ENCODE results near the gene RAI14. TPM values are rescaled to one million over a fixed set of nuclear protein-coding genes. Genes with fewer than 3 reads are reported as not detected.

Gene RAI14
- total RNA-seq, 1 experiment from 2014 or later = 133 TPM

- POLR2A ChIA-PET (ENCODE audit: unreplicated experiment) = interaction anchor here (0.5 to 1.8 kb wide), 11 partner anchors 13 to 168 kb away, joined by 3 to 19 read pairs (median 4); no protein-coding TSS in a partner anchor
- Histone ChIP-seq H3K27ac (peak overlapping the region; percentile 87), H3K36me3 (ENCODE audit: low read depth) (peaks cover 24% of the 10 kb centered on the region), H3K9me2 (ENCODE audit: insufficient read depth) (no peaks in the 10 kb centered on the region), H3K27me3 (ENCODE audit: insufficient read depth, low read depth) (no peaks in the 10 kb centered on the region), H2AFZ (peak overlapping the region; percentile 91), H3F3A (ENCODE audit: insufficient read depth, low read depth) (peaks cover 40% of the 10 kb centered on the region; the same call in 1 of the 2 replicates), H3K4me2 (peak overlapping the region; percentile 94), H3K4me1 (replicated peaks; ENCODE audit: insufficient read depth) (peaks cover 39% of the 10 kb centered on the region), H3K4me3 (peak overlapping the region; percentile 82), H3K9me3 (ENCODE audit: insufficient read depth, low read depth) (no peaks in the 10 kb centered on the region; the same call in 1 of the 2 replicates), H3K79me2 (ENCODE audit: low read depth) (peaks cover 40% of the 10 kb centered on the region), H4K20me1 (ENCODE audit: insufficient read depth) (peaks cover 26% of the 10 kb centered on the region)
- DNase-seq = peak; percentile 73 to 74
- intact Hi-C loops (cut with micrococcal nuclease; ENCODE audit: unreplicated experiment) = loop anchor here (1.0 to 5.0 kb wide), 5 partner anchors 46 to 167 kb away; no protein-coding TSS in a partner anchor
- TF ChIP-seq EZH2 (IDR thresholded peaks at IDR 0.05; ENCODE audit: low read depth) = no peak
- TF ChIP-seq CTCF (conservative IDR thresholded peaks at IDR 0.05) = no peak
- TSS peak; percentile 96 for BruUV-seq (replicated peaks)
- CTCF ChIA-PET = interaction anchor here (0.5 to 1.8 kb wide), 4 partner anchors 132 to 243 kb away, joined by 3 to 7 read pairs (median 6); no protein-coding TSS in a partner anchor
Observed at GRCh38 chr5:34655354-34655991, 655 bp upstream of the RAI14 start.

- no peak for DNase-seq
- Histone ChIP-seq H4K20me1 (ENCODE audit: insufficient read depth) (peaks cover 36% of the 10 kb centered on the region), H3K4me3 (peak overlapping the region; percentile 82), H3K9me2 (ENCODE audit: insufficient read depth) (no peaks in the 10 kb centered on the region), H3F3A (ENCODE audit: insufficient read depth, low read depth) (peaks cover 48% of the 10 kb centered on the region; the same call in 1 of the 2 replicates), H3K27ac (peak overlapping the region; percentile 87), H3K79me2 (ENCODE audit: low read depth) (peaks cover 54% of the 10 kb centered on the region), H2AFZ (peak overlapping the region; percentile 82), H3K27me3 (ENCODE audit: insufficient read depth, low read depth) (no peaks in the 10 kb centered on the region), H3K36me3 (ENCODE audit: low read depth) (peaks cover 37% of the 10 kb centered on the region), H3K9me3 (ENCODE audit: insufficient read depth, low read depth) (no peaks in the 10 kb centered on the region; the same call in 1 of the 2 replicates), H3K4me1 (replicated peaks; ENCODE audit: insufficient read depth) (peaks cover 52% of the 10 kb centered on the region), H3K4me2 (peak overlapping the region; percentile 94)
- TF ChIP-seq EZH2 (IDR thresholded peaks at IDR 0.05; ENCODE audit: low read depth) = no peak
- TF ChIP-seq CTCF (conservative IDR thresholded peaks at IDR 0.05) = no peak
- POLR2A ChIA-PET (ENCODE audit: unreplicated experiment) = interaction anchor here (0.6 to 1.8 kb wide), 9 partner anchors 11 to 247 kb away, joined by 3 to 19 read pairs (median 5); no protein-coding TSS in a partner anchor
- CTCF ChIA-PET = interaction anchor here (0.7 to 1.8 kb wide), 2 partner anchors 133 to 134 kb away, joined by 3 to 7 read pairs; no protein-coding TSS in a partner anchor
- intact Hi-C loops (cut with micrococcal nuclease; ENCODE audit: unreplicated experiment) = loop anchor here (1.0 to 5.0 kb wide), 11 partner anchors 28 to 242 kb away; partner anchors contain the start of gene TTC23L
- BruUV-seq (replicated peaks) = no TSS peak
Observed at GRCh38 chr5:34656700-34657273, 659 bp downstream of the RAI14 start.

GRCh38 chr5:34657274-34657921 lies 1.3 kb downstream of the RAI14 start:
- intact Hi-C loops (cut with micrococcal nuclease; ENCODE audit: unreplicated experiment) = loop anchor here (2.0 to 5.0 kb wide), 4 partner anchors 51 to 165 kb away; no protein-coding TSS in a partner anchor
- no peaks in the 10 kb centered on the region for H3K9me2 ChIP-seq (ENCODE audit: insufficient read depth)
- H3K4me2 ChIP-seq = peak overlapping the region; percentile 94
- peaks cover 60% of the 10 kb centered on the region for H3K79me2 ChIP-seq (ENCODE audit: low read depth)
- BruUV-seq (replicated peaks) = no TSS peak
- H3K27me3 ChIP-seq (ENCODE audit: insufficient read depth, low read depth) = no peaks in the 10 kb centered on the region
- peak overlapping the region; percentile 82 for H3K4me3 ChIP-seq
- H3K9me3 ChIP-seq (ENCODE audit: insufficient read depth, low read depth) = no peaks in the 10 kb centered on the region; the same call in 1 of the 2 replicates
- TF ChIP-seq EZH2 (IDR thresholded peaks at IDR 0.05; ENCODE audit: low read depth) (no peak), CTCF (conservative IDR thresholded peaks at IDR 0.05) (no peak)
- peaks cover 41% of the 10 kb centered on the region for H4K20me1 ChIP-seq (ENCODE audit: insufficient read depth)
- peak overlapping the region; percentile 87 for H3K27ac ChIP-seq
- POLR2A ChIA-PET (ENCODE audit: unreplicated experiment) = interaction anchor here (0.5 to 0.7 kb wide), 3 partner anchors 29 to 71 kb away, joined by 3 to 6 read pairs (median 4); no protein-coding TSS in a partner anchor
- 0 out of 2 replicates have a peak overlapping the region, but pooled peaks have one; percentile 2 for H2AFZ ChIP-seq
- H3K36me3 ChIP-seq (ENCODE audit: low read depth) = peaks cover 43% of the 10 kb centered on the region
- H3F3A ChIP-seq (ENCODE audit: insufficient read depth, low read depth) = peaks cover 46% of the 10 kb centered on the region; the same call in 1 of the 2 replicates
- H3K4me1 ChIP-seq (replicated peaks; ENCODE audit: insufficient read depth) = peaks cover 52% of the 10 kb centered on the region
- peak in 1 of 2 experiments; percentile 58 for DNase-seq
- CTCF ChIA-PET = interaction anchor here (0.7 kb wide), 1 partner anchor 134 kb away, joined by 3 read pairs; no protein-coding TSS in a partner anchor
